Tibial artery (tissue), 4 donors: ENCODE results near the gene SP5.

ENCODE experiments used
- DNase-seq, 2 donors: peaks; one replicate each; pipeline ENCODE4 v3.0.0-alpha.2; 2019
- H3K27ac ChIP-seq, 2 donors: fragments of 200-600 bp; sonication (generic) in 1 of 2; 1 replicate in 1 of 2; 2 replicates in 1 of 2; pipeline ENCODE4 v1.5.1; 2018 to 2019; ENCODE audit warnings: mild to moderate bottlenecking in 1 of 2
- H3K27me3 ChIP-seq, 2 donors: fragments of 200-600 bp; sonication (generic) in 1 of 2; one replicate each; pipeline versions ENCODE4 v1.5.1 to v1.6.0; 2016 to 2019
- H3K36me3 ChIP-seq, 3 donors: fragments of 200-600 bp; sonication (generic) in 2 of 3; one replicate each; pipeline ENCODE4 v1.5.1; 2016 to 2019; ENCODE audit warnings: mild to moderate bottlenecking in 2 of 3
- H3K4me1 ChIP-seq, 4 donors: fragments of 200-600 bp; sonication (generic) in 2 of 4; 1 replicate in 3 of 4; 2 replicates in 1 of 4; pipeline ENCODE4 v1.5.1; 2016 to 2019
- H3K4me3 ChIP-seq, 2 donors: fragments of 200-600 bp; sonication (generic) in 1 of 2; 1 replicate in 1 of 2; 2 replicates in 1 of 2; pipeline ENCODE4 v1.5.1; 2018 to 2019; ENCODE audit warnings: mild to moderate bottlenecking in 2 of 2
- H3K9me3 ChIP-seq, 3 donors: fragments of 200-600 bp; sonication (generic) in 1 of 3; one replicate each; pipeline ENCODE4 v1.5.1; 2016 to 2019
- CTCF ChIP-seq, 2 experiments: fragments of 200-600 bp in 1 of 2; fragments of 450-650 bp in 1 of 2; IDR thresholded peaks; one replicate each; pipeline ENCODE4 v1.5.1; 2017 to 2019; ENCODE audit warnings: antibody characterized with exemption in 2 of 2, mild to moderate bottlenecking in 1 of 2, moderate library complexity in 1 of 2
- intact Hi-C: fragments of 100-400 bp; cut with DNase I; formaldehyde crosslinking; loops from one replicate; pipeline ENCODE4 v1.15.0; 2023; ENCODE audit warnings: low total_unique reads

SP5 gene

GRCh38 chr2:170689481-170689880 lies 25.7 kb upstream of the SP5 start:
- H3K9me3 ChIP-seq = no peaks in the 10 kb centered on the region
- no peaks in the 10 kb centered on the region for H3K36me3 ChIP-seq
- no peak for DNase-seq
- no peak overlapping the region for H3K27ac ChIP-seq
- H3K27me3 ChIP-seq = no peaks in the 10 kb centered on the region
- intact Hi-C loops = no loop called here
- no peaks in the 10 kb centered on the region for H3K4me1 ChIP-seq
- H3K4me3 ChIP-seq = no peak overlapping the region
- TF ChIP-seq CTCF (IDR thresholded peaks at IDR 0.05) = no peak

GRCh38 chr2:170690640-170691039 lies 24.5 kb upstream of the SP5 start:
- no peak overlapping the region for H3K27ac ChIP-seq
- no peak for DNase-seq
- TF ChIP-seq CTCF (IDR thresholded peaks at IDR 0.05) = no peak
- intact Hi-C loops = no loop called here
- no peaks in the 10 kb centered on the region for H3K27me3 ChIP-seq
- no peak overlapping the region for H3K4me3 ChIP-seq
- H3K4me1 ChIP-seq = no peaks in the 10 kb centered on the region
- H3K9me3 ChIP-seq = no peaks in the 10 kb centered on the region
- no peaks in the 10 kb centered on the region for H3K36me3 ChIP-seq

GRCh38 chr2:170694316-170694715 lies 20.8 kb upstream of the SP5 start:
- no peaks in the 10 kb centered on the region for H3K9me3 ChIP-seq
- no peak for TF ChIP-seq CTCF (IDR thresholded peaks at IDR 0.05)
- no peaks in the 10 kb centered on the region for H3K36me3 ChIP-seq
- no peak for DNase-seq
- intact Hi-C loops = no loop called here
- no peak overlapping the region for H3K4me3 ChIP-seq
- H3K4me1 ChIP-seq = no peaks in the 10 kb centered on the region
- no peaks in the 10 kb centered on the region for H3K27me3 ChIP-seq
- no peak overlapping the region for H3K27ac ChIP-seq

GRCh38 chr2:170695521-170696410 lies 19.4 kb upstream of the SP5 start:
- Histone ChIP-seq H3K27me3 (no peaks in the 10 kb centered on the region), H3K27ac (no peak overlapping the region), H3K4me3 (no peak overlapping the region), H3K4me1 (no peaks in the 10 kb centered on the region), H3K9me3 (no peaks in the 10 kb centered on the region), H3K36me3 (no peaks in the 10 kb centered on the region)
- no peak for DNase-seq
- no peak for TF ChIP-seq CTCF (IDR thresholded peaks at IDR 0.05)
- intact Hi-C loops = no loop called here

- Histone ChIP-seq H3K4me1 (no peaks in the 10 kb centered on the region), H3K27me3 (no peaks in the 10 kb centered on the region), H3K9me3 (no peaks in the 10 kb centered on the region), H3K4me3 (no peak overlapping the region), H3K36me3 (no peaks in the 10 kb centered on the region), H3K27ac (no peak overlapping the region)
- no peak for TF ChIP-seq CTCF (IDR thresholded peaks at IDR 0.05)
- no peak for DNase-seq
- intact Hi-C loops = no loop called here
These were observed 18.2 kb upstream of the SP5 start for GRCh38 chr2:170696948-170697347.
